SK-N-SH treated with all-trans-retinoic acid at 6 μM for 48 hours (cell line): ENCODE data around the gene GRM5.

Experiments used
- ATAC-seq: fragments of 200-7000 bp; cut with Tn5 transposase; 3 replicates; pipeline ENCODE4 v1.9.1; 2020; ENCODE audit warnings: mild to moderate bottlenecking, moderate library complexity
- ARNTL ChIP-seq: fragments of 450-650 bp; formaldehyde crosslinking; IDR thresholded peaks from 2 replicates; pipeline ENCODE4 v1.5.0; 2020; ENCODE audit warnings: low read depth, mild to moderate bottlenecking, moderate library complexity, borderline replicate concordance
- BACH2 ChIP-seq: fragments of 250-450 bp; sonication (Bioruptor Pico); IDR thresholded peaks from 2 replicates; pipeline ENCODE4 v1.9.0; 2021; ENCODE audit warnings: mild to moderate bottlenecking, borderline replicate concordance
- CSDC2 ChIP-seq: fragments of 250-450 bp; sonication (Bioruptor Pico); IDR thresholded peaks from 2 replicates; pipeline ENCODE4 v1.5.0; 2020; ENCODE audit warnings: mild to moderate bottlenecking, moderate library complexity
- ESRRG ChIP-seq: fragments of 250-450 bp; sonication (Bioruptor Pico); IDR thresholded peaks from 2 replicates; pipeline ENCODE4 v1.6.1; 2021; ENCODE audit warnings: mild to moderate bottlenecking
- GLIS3 ChIP-seq: fragments of 250-450 bp; sonication (Bioruptor Pico); IDR thresholded peaks from 2 replicates; pipeline ENCODE4 v1.5.0; 2020; ENCODE audit warnings: mild to moderate bottlenecking, moderate library complexity
- ISL1 ChIP-seq: fragments of 250-450 bp; sonication (Bioruptor Pico); IDR thresholded peaks from 2 replicates; pipeline ENCODE4 v2.1.2; 2022; ENCODE audit warnings: mild to moderate bottlenecking, moderate library complexity
- OSR1 ChIP-seq: fragments of 250-450 bp; sonication (Bioruptor Pico); IDR thresholded peaks from 2 replicates; pipeline ENCODE4 v1.8.0; 2022; ENCODE audit warnings: moderate library complexity, mild to moderate bottlenecking, inconsistent platforms
- PPARA ChIP-seq: fragments of 250-450 bp; sonication (Bioruptor Pico); IDR thresholded peaks from 2 replicates; pipeline ENCODE4 v1.5.0; 2020; ENCODE audit warnings: mild to moderate bottlenecking, borderline replicate concordance
- RARB ChIP-seq: fragments of 250-450 bp; sonication (Bioruptor Pico); IDR thresholded peaks from 2 replicates; pipeline ENCODE4 v1.8.0; 2021; ENCODE audit warnings: mild to moderate bottlenecking, moderate library complexity
- SNAI2 ChIP-seq: fragments of 250-450 bp; sonication (Bioruptor Pico); IDR thresholded peaks from 2 replicates; pipeline ENCODE4 v1.5.0; 2020; ENCODE audit warnings: mild to moderate bottlenecking, moderate library complexity
- TCF4 ChIP-seq: fragments of 250-450 bp; sonication (Bioruptor Pico); IDR thresholded peaks from 2 replicates; pipeline ENCODE4 v1.8.0; 2021; ENCODE audit warnings: mild to moderate bottlenecking, moderate library complexity, borderline replicate concordance
- TOX ChIP-seq: fragments of 250-450 bp; sonication (Bioruptor Pico); IDR thresholded peaks from 2 replicates; pipeline ENCODE4 v1.8.0; 2021; ENCODE audit warnings: mild to moderate bottlenecking, moderate library complexity, borderline replicate concordance
- ZC3H10 ChIP-seq: fragments of 250-450 bp; sonication (Bioruptor Pico); IDR thresholded peaks from 2 replicates; pipeline ENCODE4 v1.5.1; 2021; ENCODE audit warnings: mild to moderate bottlenecking, moderate library complexity
- ZFP3 ChIP-seq: fragments of 250-450 bp; sonication (Bioruptor Pico); IDR thresholded peaks from 2 replicates; pipeline ENCODE4 v1.5.0; 2020; ENCODE audit warnings: mild to moderate bottlenecking, moderate library complexity
- ZFP30 ChIP-seq: fragments of 450-650 bp; formaldehyde crosslinking; IDR thresholded peaks from 2 replicates; pipeline ENCODE4 v1.5.0; 2022; ENCODE audit warnings: mild to moderate bottlenecking, moderate library complexity
- ZNF565 ChIP-seq: fragments of 450-650 bp; formaldehyde crosslinking; conservative IDR thresholded peaks from 2 replicates; pipeline ENCODE4 v1.5.0; 2020; ENCODE audit warnings: low read depth, mild to moderate bottlenecking, moderate library complexity
- ZNF70 ChIP-seq: fragments of 450-650 bp; formaldehyde crosslinking; IDR thresholded peaks from 2 replicates; pipeline ENCODE4 v1.5.0; 2020; ENCODE audit warnings: mild to moderate bottlenecking, moderate library complexity
- ZNF8 ChIP-seq: fragments of 450-650 bp; formaldehyde crosslinking; IDR thresholded peaks from 2 replicates; pipeline ENCODE4 v1.5.0; 2020; ENCODE audit warnings: mild to moderate bottlenecking, moderate library complexity
- TF ChIP-seq, protein P1 (sequence below): fragments of 250-450 bp; sonication (Bioruptor Pico); IDR thresholded peaks from 2 replicates; pipeline ENCODE4 v1.8.0; 2020; ENCODE audit warnings: mild to moderate bottlenecking, moderate library complexity, borderline replicate concordance
- TF ChIP-seq, protein P2 (sequence below): fragments of 250-450 bp; sonication (Bioruptor Pico); IDR thresholded peaks from 2 replicates; pipeline ENCODE4 v1.8.0; 2021; ENCODE audit warnings: low read depth, mild to moderate bottlenecking, moderate library complexity, borderline replicate concordance
- TF ChIP-seq, protein P3 (sequence below): fragments of 250-450 bp; sonication (Bioruptor Pico); IDR thresholded peaks from 2 replicates; pipeline ENCODE4 v1.5.0; 2020; ENCODE audit warnings: mild to moderate bottlenecking, moderate library complexity
- TF ChIP-seq, protein P4 (sequence below): fragments of 250-450 bp; sonication (Bioruptor Pico); IDR thresholded peaks from 2 replicates; pipeline ENCODE4 v1.5.1; 2020; ENCODE audit warnings: low read depth, mild to moderate bottlenecking, moderate library complexity

GRM5 gene

DNA sequence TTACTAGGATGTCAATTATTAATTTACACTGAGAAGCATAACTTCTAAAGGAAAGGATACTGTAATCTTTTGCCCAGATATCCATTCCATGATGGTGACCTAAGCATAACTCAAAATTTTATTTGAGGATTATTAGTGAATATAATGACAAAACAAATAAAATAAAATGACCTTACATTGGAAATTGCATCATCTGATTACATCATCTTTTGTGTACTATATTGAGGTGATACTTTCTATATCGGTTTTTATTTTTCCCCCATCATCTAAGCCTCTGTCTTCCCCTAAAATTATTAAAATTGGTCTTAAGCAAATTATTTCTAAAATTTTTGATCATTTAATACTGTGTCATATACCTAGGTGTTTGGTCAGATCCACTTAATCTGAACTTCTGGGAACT is 578.1 kb downstream of the GRM5 start:
- TF ChIP-seq PPARA (no peak), ESRRG (CRISPR knock-in tag) (no peak), ARNTL (no peak), ISL1 (CRISPR knock-in tag) (no peak), BACH2 (CRISPR knock-in tag) (no peak), OSR1 (CRISPR knock-in tag) (no peak)
- TF ChIP-seq, all 23 proteins: peak for 0
- ATAC-seq: no peak

GRCh38 chr11:88484873-88485621 is 580.7 kb downstream of the GRM5 start:
- ATAC-seq: peak; percentile 69
- TF ChIP-seq SNAI2 (no peak), TOX (CRISPR knock-in tag) (no peak), CSDC2 (no peak), ARNTL (no peak), GLIS3 (CRISPR knock-in tag) (no peak)
- TF ChIP-seq, all 23 proteins: peak for 0

DNA sequence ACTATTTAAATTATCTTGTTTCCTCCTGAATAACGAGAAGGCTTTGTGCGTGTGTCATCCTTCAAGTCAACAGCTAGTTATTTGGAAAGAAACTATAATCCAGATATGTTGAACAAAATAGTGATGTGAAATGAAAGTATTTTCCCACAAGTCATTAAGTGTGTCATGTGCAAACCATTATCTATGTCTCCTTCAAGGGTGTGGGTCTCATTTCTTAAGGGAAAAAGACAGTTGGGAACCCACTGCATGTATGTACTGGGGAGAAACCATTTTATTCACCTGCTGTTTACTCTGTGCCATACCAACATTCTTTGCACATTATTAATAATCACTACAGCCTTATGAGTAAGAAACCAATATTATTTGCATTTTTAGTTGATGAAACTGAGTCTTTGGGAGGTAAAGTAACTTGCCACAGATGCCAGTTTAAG is 582.9 kb downstream of the GRM5 start:
- TF ChIP-seq, protein P1, sequence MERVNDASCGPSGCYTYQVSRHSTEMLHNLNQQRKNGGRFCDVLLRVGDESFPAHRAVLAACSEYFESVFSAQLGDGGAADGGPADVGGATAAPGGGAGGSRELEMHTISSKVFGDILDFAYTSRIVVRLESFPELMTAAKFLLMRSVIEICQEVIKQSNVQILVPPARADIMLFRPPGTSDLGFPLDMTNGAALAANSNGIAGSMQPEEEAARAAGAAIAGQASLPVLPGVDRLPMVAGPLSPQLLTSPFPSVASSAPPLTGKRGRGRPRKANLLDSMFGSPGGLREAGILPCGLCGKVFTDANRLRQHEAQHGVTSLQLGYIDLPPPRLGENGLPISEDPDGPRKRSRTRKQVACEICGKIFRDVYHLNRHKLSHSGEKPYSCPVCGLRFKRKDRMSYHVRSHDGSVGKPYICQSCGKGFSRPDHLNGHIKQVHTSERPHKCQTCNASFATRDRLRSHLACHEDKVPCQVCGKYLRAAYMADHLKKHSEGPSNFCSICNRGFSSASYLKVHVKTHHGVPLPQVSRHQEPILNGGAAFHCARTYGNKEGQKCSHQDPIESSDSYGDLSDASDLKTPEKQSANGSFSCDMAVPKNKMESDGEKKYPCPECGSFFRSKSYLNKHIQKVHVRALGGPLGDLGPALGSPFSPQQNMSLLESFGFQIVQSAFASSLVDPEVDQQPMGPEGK (CRISPR knock-in tag): no peak
- no peak for TF ChIP-seq CSDC2
- no peak for TF ChIP-seq ZFP30 (CRISPR knock-in tag)
- TF ChIP-seq, protein P2, sequence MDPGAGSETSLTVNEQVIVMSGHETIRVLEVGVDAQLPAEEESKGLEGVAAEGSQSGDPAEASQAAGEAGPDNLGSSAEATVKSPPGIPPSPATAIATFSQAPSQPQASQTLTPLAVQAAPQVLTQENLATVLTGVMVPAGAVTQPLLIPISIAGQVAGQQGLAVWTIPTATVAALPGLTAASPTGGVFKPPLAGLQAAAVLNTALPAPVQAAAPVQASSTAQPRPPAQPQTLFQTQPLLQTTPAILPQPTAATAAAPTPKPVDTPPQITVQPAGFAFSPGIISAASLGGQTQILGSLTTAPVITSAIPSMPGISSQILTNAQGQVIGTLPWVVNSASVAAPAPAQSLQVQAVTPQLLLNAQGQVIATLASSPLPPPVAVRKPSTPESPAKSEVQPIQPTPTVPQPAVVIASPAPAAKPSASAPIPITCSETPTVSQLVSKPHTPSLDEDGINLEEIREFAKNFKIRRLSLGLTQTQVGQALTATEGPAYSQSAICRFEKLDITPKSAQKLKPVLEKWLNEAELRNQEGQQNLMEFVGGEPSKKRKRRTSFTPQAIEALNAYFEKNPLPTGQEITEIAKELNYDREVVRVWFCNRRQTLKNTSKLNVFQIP: no peak
- TF ChIP-seq PPARA: no peak
- TF ChIP-seq ARNTL: no peak
- TF ChIP-seq ZC3H10 (CRISPR knock-in tag): no peak
- no peak for TF ChIP-seq OSR1 (CRISPR knock-in tag)
- TF ChIP-seq ZNF8 (CRISPR knock-in tag): no peak
- TF ChIP-seq ISL1 (CRISPR knock-in tag): no peak
- TF ChIP-seq RARB: no peak
- TF ChIP-seq ESRRG (CRISPR knock-in tag): no peak
- no peak for TF ChIP-seq ZNF565
- TF ChIP-seq TCF4: no peak
- no peak for TF ChIP-seq ZNF70 (CRISPR knock-in tag)
- no peak for TF ChIP-seq BACH2 (CRISPR knock-in tag)
- ATAC-seq: no peak; the same call in 1 of the 3 replicates

DNA sequence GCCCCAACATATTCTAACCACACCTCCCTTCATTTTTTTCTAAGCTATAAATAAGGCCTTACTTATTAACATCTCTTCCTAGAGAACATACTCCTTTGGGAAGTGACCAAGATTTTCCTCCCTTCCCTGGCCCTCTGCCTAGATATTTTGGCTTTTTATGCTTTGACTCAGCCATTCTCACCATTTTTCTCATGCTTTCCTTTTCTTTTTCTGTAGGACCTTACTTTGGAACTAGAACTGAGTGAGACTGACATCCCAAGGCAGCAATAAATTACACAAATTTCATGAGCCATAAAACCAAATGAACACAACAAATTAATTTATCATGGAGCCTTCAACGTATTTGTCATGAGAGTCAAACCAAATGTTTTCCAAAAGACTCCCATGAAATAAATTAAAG is 585.6 kb downstream of the GRM5 start:
- peak; percentile 90 for TF ChIP-seq TOX (CRISPR knock-in tag)
- TF ChIP-seq, protein P3, sequence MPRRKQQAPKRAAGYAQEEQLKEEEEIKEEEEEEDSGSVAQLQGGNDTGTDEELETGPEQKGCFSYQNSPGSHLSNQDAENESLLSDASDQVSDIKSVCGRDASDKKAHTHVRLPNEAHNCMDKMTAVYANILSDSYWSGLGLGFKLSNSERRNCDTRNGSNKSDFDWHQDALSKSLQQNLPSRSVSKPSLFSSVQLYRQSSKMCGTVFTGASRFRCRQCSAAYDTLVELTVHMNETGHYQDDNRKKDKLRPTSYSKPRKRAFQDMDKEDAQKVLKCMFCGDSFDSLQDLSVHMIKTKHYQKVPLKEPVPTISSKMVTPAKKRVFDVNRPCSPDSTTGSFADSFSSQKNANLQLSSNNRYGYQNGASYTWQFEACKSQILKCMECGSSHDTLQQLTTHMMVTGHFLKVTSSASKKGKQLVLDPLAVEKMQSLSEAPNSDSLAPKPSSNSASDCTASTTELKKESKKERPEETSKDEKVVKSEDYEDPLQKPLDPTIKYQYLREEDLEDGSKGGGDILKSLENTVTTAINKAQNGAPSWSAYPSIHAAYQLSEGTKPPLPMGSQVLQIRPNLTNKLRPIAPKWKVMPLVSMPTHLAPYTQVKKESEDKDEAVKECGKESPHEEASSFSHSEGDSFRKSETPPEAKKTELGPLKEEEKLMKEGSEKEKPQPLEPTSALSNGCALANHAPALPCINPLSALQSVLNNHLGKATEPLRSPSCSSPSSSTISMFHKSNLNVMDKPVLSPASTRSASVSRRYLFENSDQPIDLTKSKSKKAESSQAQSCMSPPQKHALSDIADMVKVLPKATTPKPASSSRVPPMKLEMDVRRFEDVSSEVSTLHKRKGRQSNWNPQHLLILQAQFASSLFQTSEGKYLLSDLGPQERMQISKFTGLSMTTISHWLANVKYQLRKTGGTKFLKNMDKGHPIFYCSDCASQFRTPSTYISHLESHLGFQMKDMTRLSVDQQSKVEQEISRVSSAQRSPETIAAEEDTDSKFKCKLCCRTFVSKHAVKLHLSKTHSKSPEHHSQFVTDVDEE (CRISPR knock-in tag): no peak
- no peak for TF ChIP-seq CSDC2
- TF ChIP-seq, protein P2: peak; percentile 30; the same call in 1 of the 2 replicates
- TF ChIP-seq ZC3H10 (CRISPR knock-in tag): no peak
- TF ChIP-seq OSR1 (CRISPR knock-in tag): no peak
- no peak for TF ChIP-seq ESRRG (CRISPR knock-in tag)
- no peak for TF ChIP-seq ZNF8 (CRISPR knock-in tag)
- TF ChIP-seq TCF4: no peak
- TF ChIP-seq GLIS3 (CRISPR knock-in tag): no peak
- no peak for TF ChIP-seq ZNF70 (CRISPR knock-in tag)
- no peak for TF ChIP-seq ZFP3 (CRISPR knock-in tag)
- TF ChIP-seq, protein P1 (CRISPR knock-in tag): no peak
- peak; percentile 67 for TF ChIP-seq ISL1 (CRISPR knock-in tag)
- TF ChIP-seq PPARA: no peak
- TF ChIP-seq BACH2 (CRISPR knock-in tag): no peak
- TF ChIP-seq RARB: 0 out of 2 replicates have a peak, but pooled peaks have one; percentile 66
- TF ChIP-seq, protein P4, sequence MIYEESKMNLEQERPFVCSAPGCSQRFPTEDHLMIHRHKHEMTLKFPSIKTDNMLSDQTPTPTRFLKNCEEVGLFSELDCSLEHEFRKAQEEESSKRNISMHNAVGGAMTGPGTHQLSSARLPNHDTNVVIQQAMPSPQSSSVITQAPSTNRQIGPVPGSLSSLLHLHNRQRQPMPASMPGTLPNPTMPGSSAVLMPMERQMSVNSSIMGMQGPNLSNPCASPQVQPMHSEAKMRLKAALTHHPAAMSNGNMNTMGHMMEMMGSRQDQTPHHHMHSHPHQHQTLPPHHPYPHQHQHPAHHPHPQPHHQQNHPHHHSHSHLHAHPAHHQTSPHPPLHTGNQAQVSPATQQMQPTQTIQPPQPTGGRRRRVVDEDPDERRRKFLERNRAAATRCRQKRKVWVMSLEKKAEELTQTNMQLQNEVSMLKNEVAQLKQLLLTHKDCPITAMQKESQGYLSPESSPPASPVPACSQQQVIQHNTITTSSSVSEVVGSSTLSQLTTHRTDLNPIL: no peak
- ATAC-seq: peak; percentile 66
